Superior temporal gyrus (tissue), 1 donor: ENCODE measurements around the gene RGS16.

ENCODE experiments used
- DNase-seq: peaks from one replicate; pipeline ENCODE4 v3.0.0-alpha.2; 2016; ENCODE audit errors: extremely low spot score

Gene RGS16

DNA sequence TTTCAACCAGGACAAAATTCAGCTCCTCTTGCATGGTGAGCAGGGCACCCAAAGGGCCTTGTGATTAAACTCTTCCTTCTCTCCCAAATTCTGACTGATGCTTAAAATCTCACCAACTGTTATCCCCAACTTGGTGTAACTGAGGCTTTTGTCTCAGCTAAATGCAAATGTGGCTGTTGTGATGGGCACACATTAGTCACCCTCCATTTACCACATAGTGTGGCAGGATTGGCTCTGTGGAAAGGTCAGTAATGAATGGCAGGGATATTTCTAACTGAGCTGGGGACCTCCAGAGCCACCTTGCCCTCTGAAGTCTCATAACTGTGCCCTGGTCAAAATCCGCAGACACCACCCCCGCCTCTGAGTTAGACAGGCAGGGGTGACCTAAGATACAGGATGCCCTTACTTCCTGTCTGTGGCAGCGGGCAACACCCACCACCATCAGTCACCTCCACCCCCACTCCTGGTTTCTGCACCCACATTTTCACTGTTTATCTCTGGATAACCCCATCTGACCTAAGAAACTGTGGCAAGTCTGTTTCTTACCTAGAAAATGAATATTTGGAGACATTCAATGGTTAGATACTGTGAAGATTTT is 25.4 kb upstream of the RGS16 start:
- no peak for DNase-seq

DNA sequence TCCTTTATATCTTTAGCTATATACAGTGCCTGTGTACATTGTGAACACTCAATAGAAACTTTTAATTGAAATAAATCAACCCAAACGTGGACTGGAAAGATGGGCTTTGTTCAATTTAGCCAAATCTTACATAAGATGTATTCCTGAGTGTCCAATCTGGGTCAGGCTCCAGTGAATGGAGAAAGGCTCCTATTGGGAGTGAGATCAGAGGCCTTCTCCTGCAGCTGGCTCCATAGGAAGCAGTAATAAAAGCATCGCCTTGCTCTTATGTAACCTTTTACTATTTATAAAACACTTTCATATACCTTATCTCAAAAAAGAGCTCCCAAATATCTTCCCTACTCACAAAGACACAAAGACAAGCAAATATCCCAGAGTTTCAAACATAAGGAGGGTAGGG is 24.9 kb upstream of the RGS16 start:
- DNase-seq = no peak

DNA sequence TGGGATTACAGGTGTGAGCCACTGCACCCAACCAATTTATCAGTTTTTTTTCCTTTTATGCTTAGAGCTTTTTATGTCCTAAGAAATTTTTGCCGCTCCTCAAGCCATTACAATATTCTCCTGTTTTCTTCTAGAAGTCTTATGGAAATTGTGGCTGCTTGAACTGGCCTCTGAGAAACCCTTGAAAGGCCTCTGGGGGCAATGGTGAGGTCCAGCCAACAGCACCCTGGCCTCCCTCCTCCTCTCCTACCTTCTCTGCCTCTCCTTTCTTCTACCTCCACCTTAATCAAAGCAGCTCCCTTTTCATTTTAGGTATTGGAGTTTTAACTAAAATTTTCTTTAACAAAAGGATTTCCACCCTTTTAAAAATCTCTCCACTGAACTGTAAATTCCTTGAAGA is 24.5 kb upstream of the RGS16 start:
- DNase-seq = no peak

DNA sequence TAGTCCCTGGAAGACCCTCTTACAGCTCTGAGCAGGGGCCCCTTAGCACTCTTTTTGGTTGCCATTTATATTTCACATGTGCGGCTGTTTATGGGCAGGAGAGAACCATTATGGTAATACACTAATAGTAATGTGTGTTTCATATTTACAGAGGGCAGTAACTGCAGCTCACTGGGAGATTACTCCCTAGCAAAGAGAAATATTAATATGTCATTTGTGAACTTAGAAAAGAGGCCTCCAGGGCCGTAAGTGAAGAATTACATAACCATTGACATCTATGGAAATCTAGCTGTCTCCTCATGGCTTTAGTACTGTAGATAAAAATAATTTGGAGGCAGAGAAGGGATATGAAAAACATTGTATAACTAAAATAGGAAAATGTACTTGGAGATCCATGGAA is 23.4 kb upstream of the RGS16 start:
- DNase-seq = no peak

DNA sequence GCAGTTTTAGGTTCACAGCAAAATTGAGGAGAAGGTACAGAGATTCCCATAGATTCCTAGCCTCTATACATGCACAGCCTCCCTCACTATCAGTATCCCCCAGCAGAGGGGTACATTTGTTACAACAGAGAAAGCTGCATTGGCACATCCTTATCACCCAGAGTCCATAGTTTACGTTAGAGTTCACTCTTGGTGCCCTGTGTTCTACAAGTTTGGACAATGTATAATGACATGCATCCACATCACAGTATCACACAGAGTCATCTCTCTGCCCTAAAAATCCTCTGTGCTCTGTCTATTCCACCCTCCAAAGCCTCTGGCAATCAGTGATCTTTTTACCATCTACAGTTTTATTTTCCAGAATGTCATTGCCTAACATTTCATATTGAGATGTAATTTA is 22.3 kb upstream of the RGS16 start:
- no peak for DNase-seq

DNA sequence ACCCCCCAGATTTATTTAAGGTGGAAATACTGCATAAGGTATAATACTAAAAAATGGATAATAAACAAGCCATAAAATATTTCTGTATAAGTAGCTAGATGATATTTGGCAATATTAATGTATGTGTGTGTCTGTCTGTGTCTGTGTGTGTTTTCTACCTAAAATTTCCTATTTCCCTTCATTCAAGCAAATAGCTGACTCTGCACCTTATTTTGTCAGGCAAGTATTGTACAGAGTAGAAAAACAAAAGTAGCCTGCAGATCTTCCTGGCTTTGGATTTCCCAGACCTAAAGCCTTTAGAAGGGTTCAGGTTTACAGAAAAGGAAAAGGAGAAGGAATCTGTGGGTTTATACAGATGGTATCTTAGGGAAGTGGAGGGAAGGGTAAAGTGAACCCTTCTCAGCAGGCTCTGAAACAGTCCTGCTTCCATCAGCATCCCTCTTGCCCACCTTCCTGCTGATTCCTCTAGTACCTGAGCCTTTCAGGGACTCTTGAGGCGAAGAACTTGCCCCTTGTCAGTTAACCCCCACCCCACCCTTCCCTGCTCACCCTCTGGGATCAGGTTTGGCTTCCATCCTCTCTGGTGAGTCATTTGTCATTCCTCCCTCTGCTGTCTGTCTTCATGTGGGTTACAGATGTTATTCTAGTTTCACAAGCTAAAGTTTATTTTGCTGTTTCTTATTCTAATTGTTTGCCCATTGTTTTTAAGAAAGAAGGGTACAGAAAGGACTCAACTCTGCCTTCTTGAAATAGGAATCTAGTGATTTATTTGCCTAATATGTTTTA is 21.7 kb upstream of the RGS16 start:
- DNase-seq = no peak

DNA sequence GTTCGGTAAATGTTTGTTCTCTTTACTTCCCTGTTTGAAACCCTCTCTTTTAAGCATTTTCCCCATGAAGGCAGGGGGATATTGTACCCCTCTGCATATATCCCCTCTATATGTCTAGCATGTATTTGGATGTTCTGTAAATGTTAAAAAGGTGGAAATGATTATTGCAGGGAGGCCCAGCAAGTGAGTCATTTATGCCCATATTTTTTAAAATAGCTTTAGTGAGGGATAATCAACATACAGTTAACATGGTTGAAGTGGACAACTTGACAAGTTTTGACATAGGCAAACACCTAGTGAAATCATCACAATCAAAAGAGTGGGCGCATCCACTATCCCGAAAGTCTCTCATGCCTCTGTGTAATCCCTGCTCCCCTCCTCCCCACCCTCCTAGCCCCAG is 20.8 kb upstream of the RGS16 start:
- DNase-seq = no peak

DNA sequence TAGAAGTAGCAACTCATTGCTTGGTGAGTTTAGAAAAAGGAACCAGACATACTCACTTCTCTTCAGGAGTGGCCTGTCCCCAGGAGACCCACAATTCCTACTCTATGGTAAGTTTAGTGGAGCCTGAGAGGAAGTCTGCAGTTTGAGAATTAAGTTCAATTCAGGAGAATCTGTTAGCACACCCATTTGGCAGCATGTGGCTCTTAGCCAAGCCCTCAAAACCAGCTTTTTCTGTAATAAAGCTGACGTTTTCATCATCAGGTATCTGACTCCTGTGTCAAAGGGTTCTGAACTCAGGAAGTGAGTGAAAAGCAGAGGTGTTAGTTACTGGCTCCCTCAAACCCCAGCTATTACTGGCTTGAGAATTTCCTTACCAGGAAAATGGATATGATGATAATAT is 20.4 kb upstream of the RGS16 start:
- DNase-seq = no peak

DNA sequence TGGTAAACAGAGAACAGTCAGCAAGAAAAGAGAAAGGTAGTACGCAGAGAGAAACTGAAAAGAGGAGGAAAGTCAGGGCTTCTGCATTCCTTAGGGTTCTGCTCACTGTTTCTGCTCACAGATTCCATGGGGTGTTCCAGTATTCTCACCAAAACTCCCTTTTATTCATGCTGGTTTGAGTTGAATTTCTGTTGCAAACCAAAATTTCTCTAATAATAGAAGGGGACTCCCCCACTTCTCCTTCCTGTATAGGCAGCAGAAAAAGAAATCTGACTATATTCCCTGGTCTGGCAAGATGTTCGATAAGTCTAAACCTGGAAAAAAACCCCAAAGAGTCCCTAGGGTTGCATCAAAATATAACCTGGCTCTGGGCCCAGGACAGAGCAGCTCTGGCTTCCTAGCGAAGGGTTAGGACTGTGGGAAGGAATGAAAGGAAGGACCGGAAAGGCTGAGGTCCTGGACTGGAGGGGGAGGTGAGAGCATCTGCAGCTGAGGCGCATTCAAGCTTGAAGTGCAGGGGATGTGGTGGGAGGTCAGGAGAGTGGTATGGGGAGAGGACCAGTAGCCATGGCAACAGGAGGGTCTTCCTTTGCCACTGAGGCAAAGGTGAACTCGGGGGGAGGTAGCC is 18.8 kb upstream of the RGS16 start:
- DNase-seq = no peak

DNA sequence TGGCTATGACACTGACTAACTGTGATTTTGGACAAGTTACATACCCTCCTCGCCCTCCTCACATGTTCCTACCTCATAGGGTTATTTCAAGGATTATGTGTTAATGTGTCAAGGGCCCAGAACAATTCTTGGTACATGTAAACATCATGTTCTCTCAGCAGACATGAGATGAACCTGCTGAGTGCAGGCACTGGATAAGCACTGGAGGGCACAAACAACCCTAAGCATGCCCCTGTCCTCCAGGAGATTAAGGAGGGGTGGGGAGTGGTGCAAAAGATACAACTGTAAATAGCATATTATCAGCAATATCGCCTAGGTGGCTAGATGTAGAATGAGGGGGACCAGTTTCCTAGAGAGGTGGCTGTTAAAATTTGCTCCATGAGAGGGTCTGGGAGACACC is 17.7 kb upstream of the RGS16 start:
- no peak for DNase-seq

DNA sequence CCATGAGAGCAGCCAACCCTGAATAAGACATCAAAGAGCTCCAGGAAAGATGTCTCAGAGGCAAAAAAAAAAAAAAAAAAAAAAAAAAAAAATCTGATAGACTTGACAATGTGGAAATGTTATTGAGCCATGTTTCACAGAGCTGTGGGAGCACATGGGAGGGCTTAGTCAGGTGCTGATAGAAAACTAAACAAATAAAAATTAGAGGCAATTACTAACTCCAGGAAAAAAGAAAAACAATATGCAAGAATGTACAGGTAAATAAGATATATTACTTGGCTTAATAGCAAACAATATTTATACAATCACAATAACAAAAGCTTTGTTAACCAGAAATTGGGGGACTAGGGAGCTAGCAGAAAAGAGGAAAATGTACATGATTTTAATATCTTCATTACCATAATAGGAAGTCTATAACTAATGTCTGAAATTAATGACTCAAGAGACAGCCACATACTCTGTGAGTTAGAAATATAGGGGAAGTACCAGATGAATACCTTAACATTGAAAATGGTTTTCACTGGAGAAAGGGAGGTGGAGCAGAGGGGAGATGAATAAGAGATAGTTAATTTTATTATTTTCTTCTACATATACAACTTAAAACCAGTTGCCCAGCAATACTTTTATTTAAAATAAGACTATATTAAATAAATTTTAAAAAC is 16.9 kb upstream of the RGS16 start:
- DNase-seq = no peak

DNA sequence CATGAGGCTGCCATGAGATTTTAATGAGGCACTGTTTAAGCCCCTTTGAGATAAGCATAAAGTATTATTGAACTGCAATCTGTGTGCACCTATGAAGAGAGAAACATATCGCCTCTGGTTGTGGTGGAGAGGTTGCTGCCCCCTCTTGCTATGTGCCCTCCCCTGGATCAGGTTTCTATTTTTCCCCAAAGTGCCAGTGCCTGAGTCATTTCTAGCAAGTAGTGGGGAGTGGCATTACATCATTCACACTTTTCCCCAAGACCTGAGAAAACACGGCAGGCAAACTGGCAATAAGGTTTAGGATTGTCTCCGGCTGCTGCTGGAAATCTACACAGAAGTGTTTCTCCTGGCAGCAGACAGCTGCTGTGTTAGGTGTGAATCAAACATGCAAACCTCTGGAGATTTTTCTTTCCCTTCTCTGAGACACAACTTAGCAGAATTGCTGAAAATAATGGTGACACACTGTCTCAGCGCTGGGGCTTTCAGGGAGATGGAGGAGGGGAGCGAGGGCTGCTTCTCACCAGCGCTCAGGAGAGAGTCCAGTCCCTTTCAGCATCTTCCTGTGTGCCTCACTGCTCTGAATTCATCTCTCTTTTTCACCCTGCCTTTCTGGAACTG is 13.7 kb upstream of the RGS16 start:
- DNase-seq = peak; percentile 61

DNA sequence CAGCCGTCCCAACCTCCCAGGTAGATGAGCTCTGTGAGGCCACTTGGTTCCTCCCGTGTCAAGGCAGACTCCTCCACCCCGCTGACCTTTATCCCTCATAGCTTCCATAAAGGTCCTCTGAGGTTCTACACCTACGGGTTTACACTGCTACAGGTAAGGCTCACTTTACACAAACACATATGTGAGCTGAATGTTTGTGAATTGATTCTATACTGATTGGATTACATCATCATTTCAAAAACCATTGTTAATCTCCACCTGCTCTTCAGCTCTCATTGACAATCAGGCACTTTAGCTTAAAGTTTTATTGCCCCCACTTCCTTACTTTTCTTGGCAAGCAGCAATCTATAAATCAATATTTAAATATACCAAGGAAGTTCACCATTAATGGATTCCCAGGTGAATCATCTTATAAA is 12.8 kb upstream of the RGS16 start:
- DNase-seq = no peak

DNA sequence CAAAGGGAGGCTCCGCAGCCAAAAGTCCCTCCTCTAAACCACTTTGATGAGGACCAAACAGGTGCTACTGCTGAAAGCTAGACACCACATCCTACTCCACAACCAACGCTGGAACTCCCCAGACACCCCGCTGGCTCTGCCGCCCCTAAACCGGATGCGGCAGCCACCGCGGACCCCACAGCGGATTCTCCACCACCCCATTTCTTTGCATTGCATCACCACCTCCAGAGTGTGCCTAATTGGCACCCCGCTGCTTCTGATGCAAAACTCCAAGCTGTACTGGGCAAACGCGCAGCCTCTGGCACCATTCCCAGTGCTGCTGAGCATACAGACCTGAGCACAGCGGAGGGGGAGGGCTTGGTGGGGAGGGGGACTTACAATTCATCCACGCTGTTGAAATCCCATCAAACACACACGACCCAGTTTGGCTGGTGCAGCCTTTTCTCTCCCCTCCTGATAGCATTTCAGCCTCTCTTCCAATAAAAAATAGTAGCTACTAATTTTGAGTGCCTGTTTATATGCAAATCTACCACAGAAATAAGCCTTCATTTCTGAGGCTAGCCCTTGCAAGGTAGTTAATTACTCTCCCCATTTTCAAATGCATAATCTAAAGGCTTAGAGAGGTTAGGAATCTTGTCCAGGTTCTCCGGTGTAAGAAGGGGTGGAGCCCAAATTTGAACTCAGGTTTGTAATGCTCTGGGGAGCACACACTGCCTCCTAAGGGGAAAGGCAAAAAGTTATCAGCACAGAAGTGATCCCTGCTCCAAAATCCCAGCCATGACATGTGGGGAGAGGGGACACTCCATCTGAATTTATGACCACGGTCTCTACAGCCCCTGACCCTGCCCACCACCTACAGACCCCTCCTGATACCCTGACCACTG is 12.2 kb upstream of the RGS16 start:
- DNase-seq = no peak

DNA sequence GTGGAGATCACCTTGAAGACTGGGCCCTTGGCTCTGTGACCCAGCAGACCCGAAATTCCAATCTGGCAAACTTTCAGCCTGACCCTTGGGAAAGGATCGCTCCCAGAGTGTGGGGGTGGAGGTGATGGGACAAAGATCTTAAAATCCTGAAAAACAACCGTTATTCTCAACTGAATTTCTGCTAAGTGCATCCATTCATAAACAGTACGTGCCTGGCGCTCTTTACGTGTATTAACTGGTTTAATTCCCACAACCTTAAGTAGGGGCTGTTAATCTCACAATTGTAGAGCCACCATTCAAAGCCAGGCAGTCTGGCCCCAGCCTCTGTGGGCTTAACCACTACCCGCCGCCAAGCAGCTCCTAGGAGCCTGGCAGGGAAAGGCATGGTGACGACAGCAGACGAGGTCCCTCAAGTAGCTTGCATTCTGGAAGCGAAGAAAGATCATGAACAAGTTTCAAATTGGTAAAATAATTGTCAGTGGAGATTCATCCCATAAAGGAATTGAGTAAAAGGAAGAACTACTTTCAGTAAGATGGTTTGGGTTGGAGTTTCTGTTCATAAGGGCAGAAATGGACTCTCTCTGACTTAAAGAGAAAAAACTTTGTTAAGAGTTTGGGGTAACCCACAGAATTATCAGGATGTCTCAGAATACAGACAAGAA is 11.4 kb upstream of the RGS16 start:
- DNase-seq = peak; percentile 55

DNA sequence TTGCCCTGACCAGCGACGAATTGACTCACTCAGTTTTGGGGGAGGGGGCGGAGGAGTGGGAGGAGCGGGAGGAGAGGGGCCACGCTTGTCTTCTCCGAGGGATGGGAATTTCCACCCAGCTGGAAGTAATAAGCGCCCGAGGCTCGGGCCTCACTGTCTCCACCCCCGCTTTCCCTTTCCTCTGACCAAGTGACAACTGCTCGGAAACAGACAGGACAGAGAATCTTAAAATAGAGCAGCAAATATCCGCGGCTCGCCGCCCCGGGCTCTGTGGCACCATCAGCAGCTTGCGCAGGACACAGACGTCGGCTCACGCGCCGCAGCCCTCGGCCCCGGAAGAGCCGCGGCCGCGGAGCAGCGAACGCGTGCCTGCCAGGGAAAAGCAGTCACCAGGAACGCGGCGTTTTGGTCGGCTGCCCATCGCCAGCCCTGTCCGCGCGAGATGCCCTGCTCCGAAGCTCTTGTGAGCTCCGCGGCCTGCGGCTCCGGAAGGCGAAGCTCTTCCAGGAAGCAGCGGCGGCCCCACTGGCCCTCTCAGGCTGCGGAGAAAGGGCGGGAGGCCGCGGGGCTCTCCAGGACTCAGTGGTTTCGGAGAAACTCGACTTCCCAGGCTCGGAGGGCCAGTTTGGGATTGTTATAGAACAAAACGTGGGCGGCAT is 10.7 kb upstream of the RGS16 start:
- DNase-seq = peak; percentile 58

DNA sequence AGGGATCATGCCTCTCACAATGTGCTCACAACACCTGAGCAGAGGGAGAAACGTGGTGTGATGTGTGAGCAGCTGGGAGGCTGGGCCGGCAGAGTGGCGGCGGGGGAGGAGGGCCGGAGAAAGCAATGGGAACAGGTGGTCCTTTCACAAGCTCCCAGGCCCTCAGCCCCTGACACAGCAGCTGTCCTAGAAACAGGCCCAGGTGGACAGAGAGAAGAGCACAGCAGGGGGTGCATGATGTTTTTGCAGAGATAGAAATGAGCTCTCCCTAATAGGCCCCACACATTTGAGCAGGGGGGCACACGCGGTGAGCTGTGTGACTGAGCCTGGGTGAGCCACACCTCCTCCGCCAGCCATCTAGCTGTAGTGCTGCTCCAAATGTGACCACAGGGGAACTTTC is 7.6 kb upstream of the RGS16 start:
- no peak for DNase-seq

DNA sequence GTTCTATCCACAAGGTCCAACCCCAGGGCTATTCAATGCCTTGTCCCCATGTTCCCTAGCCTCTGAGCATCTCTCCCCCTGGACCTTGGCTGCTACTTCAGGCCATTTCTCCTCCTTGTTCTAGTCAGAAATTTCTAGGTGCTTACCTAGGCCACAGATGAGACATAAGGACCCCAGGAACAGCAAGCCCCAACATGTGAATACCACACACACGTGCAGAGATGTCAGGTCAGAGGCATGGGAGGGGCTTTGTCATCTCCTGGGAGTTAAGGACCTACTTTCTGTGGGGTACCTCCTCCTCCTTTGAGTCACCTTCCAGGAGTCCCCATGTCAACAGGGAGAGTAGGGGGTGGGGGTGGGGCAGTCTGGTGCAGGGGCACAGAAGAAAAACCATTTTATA is 7.1 kb upstream of the RGS16 start:
- DNase-seq = no peak

DNA sequence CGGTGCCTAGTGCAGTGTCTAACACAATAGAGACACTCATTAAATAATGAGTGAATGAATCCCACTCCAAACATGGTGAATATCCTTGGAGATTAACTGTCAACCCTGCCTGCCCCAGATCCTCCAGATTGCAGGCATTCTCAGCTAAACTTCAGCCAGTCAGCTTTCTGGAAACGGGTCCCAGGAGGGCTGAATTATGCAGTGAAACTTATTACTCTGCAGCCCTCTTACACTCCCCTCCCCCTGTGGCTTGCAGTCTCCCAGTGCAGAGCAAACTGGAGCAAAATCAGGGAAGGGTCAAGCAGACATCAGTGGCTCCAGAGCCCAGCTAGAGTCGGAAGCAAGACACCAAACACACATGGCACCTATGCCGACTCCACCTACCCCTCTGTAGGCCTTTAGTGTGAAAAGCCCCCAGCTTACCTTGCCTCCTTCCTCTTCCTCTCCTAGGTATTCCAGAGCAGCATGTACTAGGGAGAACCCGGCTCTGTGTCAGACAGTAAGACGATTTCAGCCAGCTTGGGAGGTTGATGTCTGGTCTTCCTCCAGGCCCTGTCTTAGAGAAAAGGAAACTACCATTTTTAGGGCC is 6.5 kb upstream of the RGS16 start:
- no peak for DNase-seq
